Measurements from ENCODE around the gene QPCT.
"Not testable (repeated sequence)": the region's sequence is repeated elsewhere in the genome, so short reads cannot be mapped to it uniquely, and the experiment has no call there.

Gene QPCT
- 0 to 0.76 (median 0.35) reads per million in 4 donors for total RNA-seq

GRCh38 chr2:37344453-37345361, at the start of gene QPCT:
Gene QPCT (plus strand): TSS chr2:37344630. CDS start chr2:37344732, 102 bp downstream.
- peak; percentile 18 to 62 (median 54) for DNase-seq

DNA sequence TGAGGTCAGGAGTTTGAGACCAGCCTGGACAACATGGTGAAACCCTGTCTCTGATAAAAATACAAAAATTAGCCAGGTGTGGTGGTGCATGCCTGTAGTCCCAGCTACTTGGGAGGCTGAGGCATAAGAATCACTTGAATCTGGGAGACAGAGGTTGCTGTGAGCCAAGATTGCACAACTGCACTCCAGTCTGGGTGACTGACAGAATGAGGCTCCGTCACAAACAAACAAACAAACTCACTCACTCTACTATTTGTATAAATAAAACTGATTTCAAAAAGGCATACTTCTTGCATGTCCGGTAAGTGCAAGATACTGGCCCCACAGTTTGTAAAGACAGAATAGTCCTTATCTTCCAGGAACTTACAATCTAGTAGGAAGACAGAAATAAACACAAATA, 49.6 kb upstream of the QPCT start:
- not testable (repeated sequence) for DNase-seq

DNA sequence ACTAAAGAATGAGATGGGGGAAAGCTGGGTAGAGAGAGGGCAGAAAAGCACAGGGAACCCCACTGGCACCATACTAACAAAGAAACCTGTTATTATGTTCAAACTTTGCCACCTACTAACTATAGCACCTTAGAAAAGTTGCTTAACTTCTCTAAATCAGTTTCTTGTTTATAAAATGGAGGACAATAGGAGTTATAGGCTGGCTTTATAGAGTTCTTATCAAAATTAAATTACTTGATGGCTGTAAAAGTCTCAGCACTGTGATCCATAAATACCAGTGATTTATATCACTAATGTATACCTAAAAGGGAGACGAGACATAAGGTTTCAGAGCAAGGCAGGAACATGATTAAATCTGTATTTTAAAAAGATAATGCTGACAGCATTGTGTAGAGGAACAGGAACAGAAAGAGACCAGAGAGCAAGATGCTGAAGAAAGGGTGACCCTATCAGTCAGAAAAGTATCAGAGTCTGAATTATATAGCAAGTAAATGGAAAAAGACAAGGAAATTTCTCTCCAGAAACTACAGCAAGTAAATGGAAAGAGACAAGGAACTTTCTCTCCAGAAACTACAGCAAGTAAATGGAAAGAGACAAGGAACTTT, 48.9 kb upstream of the QPCT start:
- no peak for DNase-seq

DNA sequence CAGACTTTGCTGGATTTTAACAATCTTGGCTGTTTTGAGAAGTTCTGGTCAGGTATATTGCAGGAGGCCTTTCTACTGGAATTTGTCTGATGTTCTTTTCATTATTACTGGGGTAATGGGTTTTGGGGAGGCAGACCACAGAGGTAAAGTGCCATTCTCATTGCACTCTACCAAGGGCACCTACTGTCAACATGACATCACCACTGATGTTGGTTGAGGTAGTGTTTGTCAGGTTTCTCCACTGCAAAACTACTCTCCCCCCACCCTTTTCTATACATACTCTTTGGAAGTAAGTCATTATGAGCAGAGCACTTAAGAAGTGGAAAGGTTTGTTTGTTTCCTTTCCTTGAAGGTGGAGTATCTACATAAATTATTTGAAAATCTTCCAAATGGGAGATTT, 46.8 kb upstream of the QPCT start:
- no peak for DNase-seq

DNA sequence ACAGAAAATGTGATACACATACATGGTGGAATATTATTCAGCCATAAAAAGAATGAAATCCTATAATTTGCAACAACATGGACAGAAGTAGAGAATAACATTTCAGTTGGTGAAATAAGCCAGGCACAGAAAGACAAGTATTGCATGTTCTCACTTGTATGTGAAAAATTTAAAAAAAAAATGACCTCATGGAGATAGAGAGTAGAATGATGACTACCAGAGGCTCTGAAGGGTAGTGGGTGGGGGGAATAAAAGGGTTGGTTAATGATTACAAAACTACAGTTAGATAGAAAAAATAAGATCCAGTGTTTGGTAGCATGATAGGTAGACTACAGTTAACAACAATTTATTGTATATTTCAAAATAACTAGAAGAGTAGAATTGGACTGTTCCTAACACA, 44.3 kb upstream of the QPCT start:
- no peak for DNase-seq

GRCh38 chr2:37300578-37300977, 43.9 kb upstream of the QPCT start:
- no peak for DNase-seq

DNA sequence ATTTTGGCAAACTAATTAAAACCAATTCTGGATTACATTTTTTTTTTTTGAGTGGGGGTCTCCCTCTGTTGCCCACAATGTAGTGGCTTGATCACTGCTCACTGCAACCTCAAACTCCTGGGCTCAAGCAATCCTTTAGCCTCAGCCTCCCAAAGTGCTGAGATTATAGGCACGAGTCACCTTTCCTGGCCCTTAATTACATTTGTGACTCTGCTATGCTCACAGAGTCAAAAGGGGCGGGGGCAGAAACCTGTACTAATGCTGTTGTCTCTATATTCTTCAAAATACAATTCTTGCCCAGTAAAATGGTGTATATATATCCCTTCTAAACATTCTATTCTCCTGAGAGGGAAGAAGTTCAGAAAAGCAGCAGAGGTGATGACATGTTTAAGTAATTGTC, 43.0 kb upstream of the QPCT start:
- DNase-seq: no peak

DNA sequence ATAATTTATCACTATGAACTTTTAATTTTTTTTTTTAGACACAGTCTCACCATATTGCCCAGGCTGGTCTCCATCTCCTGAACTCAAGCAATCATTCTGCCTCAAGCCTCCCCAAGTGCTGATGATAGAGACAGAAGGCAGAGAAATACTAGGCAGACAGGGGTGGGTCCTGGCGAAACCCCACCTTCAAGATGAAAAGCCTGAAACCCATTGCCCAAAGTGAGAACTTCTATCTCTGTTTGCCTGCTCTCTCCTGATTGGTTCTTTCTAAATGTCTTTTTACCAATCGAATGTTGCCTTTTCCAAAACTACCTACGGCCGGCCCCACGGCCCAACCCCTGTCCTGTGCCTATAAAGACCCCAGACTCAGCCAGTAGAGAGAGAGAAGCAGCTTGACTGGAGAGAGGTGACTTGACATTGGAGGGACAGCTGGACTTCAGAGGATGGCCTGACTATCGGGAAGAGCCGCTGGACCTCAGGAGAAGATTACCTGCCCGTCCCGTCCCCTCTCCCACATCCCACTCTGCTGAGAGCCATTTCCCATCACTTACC, 41.7 kb upstream of the QPCT start:
- no peak for DNase-seq

DNA sequence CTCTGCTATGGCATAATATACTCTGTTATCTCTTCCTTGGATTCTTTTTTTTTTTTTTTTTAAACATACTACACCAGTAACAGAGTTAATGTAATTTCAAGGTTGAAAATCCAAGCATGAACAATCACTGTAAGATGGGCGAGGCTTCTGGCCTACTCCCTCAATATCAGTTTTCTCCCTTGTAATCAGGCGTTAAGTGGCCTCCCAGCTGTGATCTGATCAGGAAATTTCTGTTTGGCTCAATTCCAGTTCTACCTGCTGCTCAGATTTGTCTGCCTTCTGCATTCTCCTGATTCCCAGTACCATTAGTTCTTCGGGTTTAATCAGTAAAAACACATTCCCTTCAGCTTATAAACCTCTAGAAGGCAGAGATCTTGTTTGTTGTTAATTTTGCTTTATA, 38.4 kb upstream of the QPCT start:
- DNase-seq: no peak

DNA sequence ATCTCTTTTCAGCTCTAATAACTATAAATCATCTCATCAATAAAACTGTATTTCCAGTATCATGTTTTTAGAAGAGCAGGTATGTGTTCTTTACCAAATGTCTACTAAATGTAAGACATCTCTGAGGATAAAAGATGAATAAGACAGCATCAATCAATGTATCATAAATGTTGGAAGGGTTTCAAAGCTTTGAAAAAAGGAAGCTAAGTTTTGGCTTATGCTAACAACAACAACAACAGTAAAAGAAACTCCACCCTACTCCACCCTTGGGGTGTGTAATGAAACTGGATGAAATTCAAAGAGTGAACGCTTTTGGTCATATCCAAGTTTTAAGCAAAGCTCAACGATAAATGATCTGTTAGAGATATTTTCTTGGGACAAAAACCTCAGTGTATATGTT, 36.9 kb upstream of the QPCT start:
- DNase-seq: no peak

- DNase-seq: no peak
These were observed 29.1 kb upstream of the QPCT start for GRCh38 chr2:37315364-37315763.

GRCh38 chr2:37316181-37316580, 28.2 kb upstream of the QPCT start:
- DNase-seq: no peak

GRCh38 chr2:37317746-37318145, 26.7 kb upstream of the QPCT start:
- DNase-seq: no peak

- peak in 1 of 5 donors; percentile 8 for DNase-seq
These were observed 26.0 kb upstream of the QPCT start for GRCh38 chr2:37318401-37318800.

GRCh38 chr2:37319754-37320609, 24.4 kb upstream of the QPCT start:
- no peak for DNase-seq

DNA sequence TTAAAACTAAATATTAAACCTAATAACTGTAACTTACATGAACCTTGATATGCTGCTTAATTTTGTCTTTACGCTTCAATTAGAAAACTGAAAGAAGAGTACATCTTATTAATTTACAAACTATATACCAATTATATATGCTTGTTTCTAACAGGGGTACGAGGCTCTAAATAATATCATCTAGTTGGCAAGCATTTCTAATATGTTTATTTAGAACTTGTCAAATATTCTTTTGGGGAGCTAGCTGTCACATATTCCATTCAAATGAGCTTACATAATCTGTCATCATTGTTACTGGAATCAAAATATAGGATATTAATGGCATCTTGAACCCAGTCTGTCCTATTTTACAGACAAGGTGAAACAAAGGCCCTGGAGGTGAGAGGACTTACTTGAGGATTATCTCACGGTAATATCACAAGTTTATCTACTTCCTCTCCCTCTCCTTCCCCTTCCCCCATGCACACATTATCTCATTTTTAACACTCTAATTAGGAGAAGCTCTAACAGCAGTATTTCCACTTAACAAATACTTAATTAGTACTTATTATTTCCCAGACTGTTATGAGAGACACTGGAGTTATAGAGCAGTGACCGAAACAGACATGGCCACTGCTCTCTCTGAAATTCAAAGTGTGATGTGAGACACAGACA, 23.3 kb upstream of the QPCT start:
- DNase-seq: no peak

- no peak for DNase-seq
These were observed 22.1 kb upstream of the QPCT start for GRCh38 chr2:37322368-37322767.

GRCh38 chr2:37323176-37323780, 21.2 kb upstream of the QPCT start:
- no peak for DNase-seq

- DNase-seq: peak in 4 of 5 donors; percentile 16 to 44 (median 32)
These were observed 20.5 kb upstream of the QPCT start for GRCh38 chr2:37323781-37324535.

GRCh38 chr2:37324536-37324785, 20.0 kb upstream of the QPCT start:
- DNase-seq: peak in 3 of 5 donors; percentile 53 to 76 (median 69)

Data from T-helper 1 cell (primary cell).